ENCODE results near the gene PLEKHA7.
"Not testable (repeated sequence)": the region's sequence is repeated elsewhere in the genome, so short reads cannot be mapped to it uniquely, and the experiment has no call there.

PLEKHA7 gene

GRCh38 chr11:16963316-16963876 is 50.8 kb downstream of the PLEKHA7 start:
- no peak for DNase-seq (ENCODE audit: low read depth, low spot score)
- no peak overlapping the region for H3K4me3 ChIP-seq (ENCODE audit: low read depth, low read length)
- POLR2A ChIA-PET, result no interaction called here
- CTCF ChIA-PET, result no interaction called here
- TF ChIP-seq, protein P1, sequence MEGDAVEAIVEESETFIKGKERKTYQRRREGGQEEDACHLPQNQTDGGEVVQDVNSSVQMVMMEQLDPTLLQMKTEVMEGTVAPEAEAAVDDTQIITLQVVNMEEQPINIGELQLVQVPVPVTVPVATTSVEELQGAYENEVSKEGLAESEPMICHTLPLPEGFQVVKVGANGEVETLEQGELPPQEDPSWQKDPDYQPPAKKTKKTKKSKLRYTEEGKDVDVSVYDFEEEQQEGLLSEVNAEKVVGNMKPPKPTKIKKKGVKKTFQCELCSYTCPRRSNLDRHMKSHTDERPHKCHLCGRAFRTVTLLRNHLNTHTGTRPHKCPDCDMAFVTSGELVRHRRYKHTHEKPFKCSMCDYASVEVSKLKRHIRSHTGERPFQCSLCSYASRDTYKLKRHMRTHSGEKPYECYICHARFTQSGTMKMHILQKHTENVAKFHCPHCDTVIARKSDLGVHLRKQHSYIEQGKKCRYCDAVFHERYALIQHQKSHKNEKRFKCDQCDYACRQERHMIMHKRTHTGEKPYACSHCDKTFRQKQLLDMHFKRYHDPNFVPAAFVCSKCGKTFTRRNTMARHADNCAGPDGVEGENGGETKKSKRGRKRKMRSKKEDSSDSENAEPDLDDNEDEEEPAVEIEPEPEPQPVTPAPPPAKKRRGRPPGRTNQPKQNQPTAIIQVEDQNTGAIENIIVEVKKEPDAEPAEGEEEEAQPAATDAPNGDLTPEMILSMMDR (IDR thresholded peaks at IDR 0.05; ENCODE audit: insufficient read depth, low read length, missing control alignments), result no peak

DNA sequence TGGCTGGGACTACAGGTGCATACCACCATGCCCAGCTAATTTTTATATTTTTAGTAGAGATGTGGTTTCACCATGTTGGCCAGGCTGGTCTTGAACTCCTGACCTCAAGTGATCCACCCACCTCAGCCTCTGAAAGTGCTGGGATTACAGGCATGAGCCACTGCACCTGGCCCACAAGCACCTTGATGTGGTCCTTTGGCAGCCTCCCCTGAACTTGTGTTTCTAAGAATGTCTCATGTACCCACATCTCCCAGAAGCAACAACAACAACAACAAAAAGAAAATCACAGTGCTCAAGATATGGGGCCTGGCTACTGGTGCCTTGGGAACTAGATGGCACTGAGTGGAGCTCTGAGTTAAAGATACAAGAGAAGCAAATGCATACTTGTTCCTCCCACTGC is 51.6 kb downstream of the PLEKHA7 start:
- H3K4me3 ChIP-seq (ENCODE audit: low read depth, low read length); CTCF ChIA-PET; POLR2A ChIA-PET; DNase-seq (ENCODE audit: low read depth, low spot score): not testable (repeated sequence)

DNA sequence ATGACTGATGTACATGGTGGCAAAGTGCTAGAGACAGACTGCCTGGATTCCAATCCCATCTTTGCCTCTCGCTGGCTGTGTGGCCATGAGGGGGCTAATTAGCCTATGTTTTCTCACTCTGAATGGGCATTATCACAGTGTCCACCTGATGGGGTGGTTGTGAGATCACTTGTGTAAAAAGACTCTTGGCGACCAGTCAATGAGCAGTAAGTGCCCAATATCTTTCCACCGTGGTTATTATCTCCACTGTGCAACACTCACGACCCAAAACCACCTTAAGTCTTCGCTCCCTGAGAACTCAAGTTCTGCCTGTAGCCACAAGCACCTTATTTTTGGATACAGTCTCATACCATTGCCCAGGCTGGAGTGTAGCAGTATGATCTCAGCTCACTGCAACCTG is 52.1 kb downstream of the PLEKHA7 start:
- ChIA-PET POLR2A (no interaction called here), CTCF (no interaction called here)
- TF ChIP-seq, protein P1 (IDR thresholded peaks at IDR 0.05; ENCODE audit: insufficient read depth, low read length, missing control alignments), result no peak
- no peak overlapping the region for H3K4me3 ChIP-seq (ENCODE audit: low read depth, low read length)
- no peak for DNase-seq (ENCODE audit: low read depth, low spot score)

- POLR2A ChIA-PET, result no interaction called here
- no peak overlapping the region for H3K4me3 ChIP-seq (ENCODE audit: low read depth, low read length)
- no peak for DNase-seq (ENCODE audit: low read depth, low spot score)
- TF ChIP-seq, protein P1 (IDR thresholded peaks at IDR 0.05; ENCODE audit: insufficient read depth, low read length, missing control alignments), result no peak
- CTCF ChIA-PET, result interaction anchor here (1.2 kb wide), 1 partner anchor 22 kb away, joined by 3 read pairs; no protein-coding TSS in a partner anchor
Observed at GRCh38 chr11:16960250-16960649, 54.0 kb downstream of the PLEKHA7 start.

DNA sequence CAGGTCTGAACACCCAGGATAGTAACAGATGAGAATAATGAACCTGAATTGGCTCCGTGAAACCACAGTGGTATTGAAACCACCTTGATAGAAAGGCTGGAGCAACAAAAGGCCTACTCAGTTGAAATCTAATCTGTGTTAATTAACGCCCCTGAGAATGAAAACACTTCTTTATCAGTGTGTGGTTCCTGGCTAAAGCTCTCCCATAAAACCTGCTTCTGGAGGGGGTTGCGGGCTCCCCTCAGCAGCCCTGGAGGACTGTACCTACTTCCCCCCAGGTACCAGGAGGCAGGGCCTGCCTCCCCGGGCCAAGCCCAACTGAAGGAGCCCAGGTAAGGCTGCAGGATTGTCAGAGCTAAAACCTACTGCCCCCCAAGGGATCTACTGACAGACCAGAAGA is 54.6 kb downstream of the PLEKHA7 start:
- ChIA-PET POLR2A (interaction anchor here (0.6 kb wide), 1 partner anchor 9 kb away, joined by 3 read pairs; no protein-coding TSS in a partner anchor), CTCF (no interaction called here)
- no peak overlapping the region for H3K4me3 ChIP-seq (ENCODE audit: low read depth, low read length)
- no peak for DNase-seq (ENCODE audit: low read depth, low spot score)
- TF ChIP-seq, protein P1 (IDR thresholded peaks at IDR 0.05; ENCODE audit: insufficient read depth, low read length, missing control alignments), result no peak

DNA sequence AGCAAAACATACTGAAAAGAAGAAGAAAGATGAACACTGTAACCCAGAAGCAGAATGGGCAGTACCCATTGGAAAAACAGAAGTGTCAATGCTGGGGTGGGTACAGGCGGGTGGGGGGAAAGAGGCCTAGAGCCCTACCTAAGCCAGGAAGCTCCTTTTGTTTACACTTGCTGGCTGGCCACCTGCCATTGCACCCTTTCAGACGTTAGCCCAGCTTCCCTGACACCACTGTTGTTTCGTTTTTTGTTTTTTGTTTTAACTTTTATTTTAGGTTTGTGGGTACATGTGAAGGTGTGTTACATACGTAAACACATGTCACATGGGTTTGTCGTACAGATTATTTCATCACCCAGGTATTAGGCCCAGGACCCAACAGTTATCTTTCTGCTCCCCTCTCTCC is 55.4 kb downstream of the PLEKHA7 start:
- TF ChIP-seq, protein P1 (IDR thresholded peaks at IDR 0.05; ENCODE audit: insufficient read depth, low read length, missing control alignments), result no peak
- H3K4me3 ChIP-seq (ENCODE audit: low read depth, low read length), result no peak overlapping the region
- ChIA-PET POLR2A (interaction anchor here (0.6 kb wide), 1 partner anchor 8 kb away, joined by 3 read pairs; no protein-coding TSS in a partner anchor), CTCF (interaction anchor here (1.1 kb wide), 1 partner anchor 104 kb away, joined by 3 read pairs; no protein-coding TSS in a partner anchor)
- no peak for DNase-seq (ENCODE audit: low read depth, low spot score)

GRCh38 chr11:16956538-16957153 is 57.6 kb downstream of the PLEKHA7 start:
- TF ChIP-seq, protein P1 (IDR thresholded peaks at IDR 0.05; ENCODE audit: insufficient read depth, low read length, missing control alignments), result no peak
- POLR2A ChIA-PET, result no interaction called here
- CTCF ChIA-PET, result interaction anchor here (1.0 kb wide), 1 partner anchor 15 kb away, joined by 3 read pairs; no protein-coding TSS in a partner anchor
- no peak overlapping the region for H3K4me3 ChIP-seq (ENCODE audit: low read depth, low read length)
- DNase-seq (ENCODE audit: low read depth, low spot score), result no peak
